GM04503 (cell line): ENCODE data around the gene GNB1.
"Not testable (repeated sequence)": the region's sequence is repeated elsewhere in the genome, so short reads cannot be mapped to it uniquely, and the experiment has no call there.

Source experiments
- DNase-seq: peaks from one replicate; pipeline ENCODE4 v3.0.0-alpha.2; 2012; ENCODE audit warnings: low read depth

GNB1 gene

DNA sequence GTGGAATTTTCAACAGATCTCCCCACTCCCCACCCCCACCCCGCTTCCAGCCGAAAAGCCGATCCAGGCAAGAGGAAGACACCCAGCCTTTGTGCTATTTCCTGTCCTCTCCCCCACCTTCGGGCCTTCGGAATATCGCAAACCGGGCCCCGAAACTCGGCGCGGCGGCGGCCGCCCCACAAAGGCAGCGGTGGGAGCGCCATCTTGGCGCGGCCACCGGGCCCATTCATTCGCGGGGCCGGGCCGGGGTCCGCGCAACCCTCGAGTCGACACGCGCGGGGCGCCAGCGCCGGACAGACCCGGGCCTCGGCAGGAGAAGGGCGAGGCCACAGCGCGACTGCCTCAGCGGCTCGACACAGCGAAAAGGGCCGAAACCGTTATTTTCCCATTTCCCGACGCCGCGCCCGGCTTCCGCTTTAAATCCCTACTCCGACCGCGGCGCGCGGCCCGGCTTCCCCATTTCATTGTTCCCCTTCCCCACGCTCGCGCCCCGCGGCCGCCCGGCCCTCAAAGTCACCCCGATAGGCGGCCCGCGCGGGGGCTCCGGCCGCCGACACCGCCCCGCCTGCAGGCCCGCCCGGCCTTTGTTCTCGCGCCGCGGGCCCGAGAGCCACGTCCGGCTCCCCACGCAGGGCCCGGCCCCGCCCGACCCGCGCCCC is 911 bp downstream of the GNB1 start:
- DNase-seq = no peak

DNA sequence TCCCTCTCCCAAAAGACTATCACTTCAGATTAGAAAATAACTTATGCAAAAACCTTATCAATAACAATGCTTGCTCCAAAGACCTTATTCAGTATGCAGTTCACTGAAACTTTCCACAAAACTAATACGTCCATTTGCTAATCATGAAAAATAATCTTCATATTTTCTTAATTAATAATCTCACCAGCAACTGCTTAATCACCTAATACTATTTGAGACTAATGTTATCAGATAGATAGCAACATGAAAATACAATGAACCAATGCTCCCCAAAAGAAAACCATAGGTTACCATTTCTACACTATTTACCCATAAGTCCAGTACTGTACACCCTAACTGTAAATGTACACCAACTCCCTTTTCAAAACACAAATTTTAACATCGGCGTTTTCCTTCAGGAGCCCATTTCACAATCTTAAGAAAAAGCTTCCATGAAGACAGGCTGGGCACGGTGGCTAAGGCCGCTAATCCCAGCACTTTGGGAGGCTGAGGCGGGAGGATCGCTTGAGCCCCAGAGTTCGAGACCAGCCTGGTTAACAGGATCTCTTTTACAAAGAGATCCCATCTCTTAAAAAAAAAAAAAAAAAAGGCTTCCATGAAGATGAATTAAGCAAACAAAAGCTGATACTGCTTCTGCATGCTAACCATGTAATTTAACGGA is 1.7 kb downstream of the GNB1 start:
- DNase-seq = no peak

DNA sequence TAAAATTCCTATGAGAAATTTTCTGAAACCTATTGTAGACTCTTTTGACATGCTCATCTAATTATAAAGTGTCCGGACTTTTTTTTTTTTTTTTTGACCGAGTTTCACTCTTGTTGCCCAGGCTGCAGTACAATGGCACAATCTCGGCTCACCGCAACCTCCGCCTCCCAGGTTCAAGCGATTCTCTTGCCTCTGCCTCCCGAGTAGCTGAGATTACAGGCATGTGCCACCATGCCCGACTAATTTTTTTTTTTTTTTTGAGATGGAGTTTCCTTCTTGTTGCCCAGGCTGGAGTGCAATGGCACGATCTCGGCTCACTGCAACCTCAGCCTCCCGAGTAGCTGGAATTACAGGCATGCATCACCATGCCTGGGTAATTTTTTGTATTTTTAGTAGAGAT is 7.0 kb downstream of the GNB1 start:
- DNase-seq = not testable (repeated sequence)

DNA sequence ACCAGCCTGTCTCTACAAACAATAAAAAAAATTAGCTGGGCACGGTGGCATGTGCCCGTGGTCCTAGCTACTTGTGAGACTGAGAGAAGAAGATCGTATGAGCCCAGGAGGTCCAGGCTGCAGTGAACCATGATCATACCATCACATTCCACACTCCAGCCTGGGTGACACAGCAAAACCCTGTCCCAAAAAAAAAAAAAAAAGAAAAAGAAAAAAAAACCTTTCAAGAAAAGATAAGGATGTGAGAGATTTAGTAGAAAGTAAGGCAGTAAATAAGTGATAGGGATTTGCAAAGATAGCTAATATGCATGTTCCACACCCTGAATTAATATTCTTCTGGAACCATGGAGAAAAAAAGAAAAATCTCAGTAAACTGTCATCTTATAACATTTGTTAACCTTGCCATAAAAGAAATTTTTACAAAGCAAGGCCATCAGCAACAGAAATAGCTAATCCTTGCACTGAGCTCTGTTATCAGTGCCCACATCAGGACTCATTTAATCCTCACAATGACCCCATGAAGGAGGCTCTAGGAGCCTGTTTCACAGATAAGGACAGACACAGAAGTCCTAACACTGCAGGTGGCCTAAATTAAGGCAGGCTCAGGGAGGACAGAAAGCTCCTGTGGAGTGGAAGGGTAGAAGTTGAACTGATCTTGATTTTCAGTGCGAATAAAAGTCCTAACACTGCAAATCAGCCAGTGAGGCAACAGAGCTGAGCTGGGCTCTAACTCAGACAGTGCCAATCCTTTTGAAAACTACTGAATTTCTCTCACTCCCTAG is 7.6 kb downstream of the GNB1 start:
- no peak for DNase-seq

DNA sequence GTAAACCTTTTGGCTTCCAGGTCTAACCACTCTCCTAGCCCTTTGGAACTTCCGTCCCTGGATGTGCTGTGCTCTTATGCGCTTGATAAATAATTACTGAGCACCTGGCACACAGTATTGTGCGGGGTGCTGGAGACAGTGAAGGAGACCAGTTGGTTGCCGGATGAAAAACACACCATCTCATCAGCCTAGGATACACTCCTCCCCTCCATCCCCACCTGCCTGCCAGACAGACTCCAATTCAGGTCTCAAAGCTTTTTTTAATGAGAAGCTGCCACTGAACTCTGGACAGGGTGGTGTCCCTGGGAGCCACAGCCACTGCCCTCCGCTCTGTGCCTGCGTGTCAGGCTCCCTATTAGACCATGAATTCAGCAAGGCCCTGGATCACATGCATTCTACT is 9.2 kb downstream of the GNB1 start:
- no peak for DNase-seq

DNA sequence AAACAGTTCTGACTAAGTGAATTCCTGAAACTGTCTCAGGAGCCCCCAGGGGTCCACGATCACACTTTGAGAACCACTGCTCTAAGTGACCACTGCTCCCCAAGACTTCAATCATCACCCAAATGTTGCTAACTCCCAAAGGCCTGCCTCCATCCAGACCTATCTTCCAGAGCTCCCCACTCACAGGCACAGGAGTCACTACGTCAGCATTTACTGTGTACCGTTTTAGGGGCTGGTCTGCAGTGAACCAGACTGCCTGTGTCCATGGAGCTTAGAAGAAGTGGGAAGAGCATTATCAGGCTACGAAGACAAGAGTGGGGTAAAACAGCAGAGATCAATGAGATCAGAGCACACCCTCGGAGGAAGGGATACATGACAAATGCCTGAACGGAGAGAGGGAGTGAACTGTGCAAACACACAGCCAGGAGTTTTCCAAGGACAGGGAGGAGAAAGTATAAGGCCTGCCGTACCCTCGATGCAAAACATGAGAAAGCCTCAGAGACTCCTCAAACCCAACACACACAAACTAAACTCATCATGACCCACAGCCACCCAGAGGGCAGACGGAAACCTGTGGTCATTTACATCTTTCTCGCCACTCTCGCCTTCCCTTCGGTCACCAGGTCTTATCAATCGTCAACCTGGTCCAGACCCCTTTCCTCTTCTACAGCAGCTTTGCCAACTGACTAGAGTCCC is 10.1 kb downstream of the GNB1 start:
- DNase-seq = no peak

DNA sequence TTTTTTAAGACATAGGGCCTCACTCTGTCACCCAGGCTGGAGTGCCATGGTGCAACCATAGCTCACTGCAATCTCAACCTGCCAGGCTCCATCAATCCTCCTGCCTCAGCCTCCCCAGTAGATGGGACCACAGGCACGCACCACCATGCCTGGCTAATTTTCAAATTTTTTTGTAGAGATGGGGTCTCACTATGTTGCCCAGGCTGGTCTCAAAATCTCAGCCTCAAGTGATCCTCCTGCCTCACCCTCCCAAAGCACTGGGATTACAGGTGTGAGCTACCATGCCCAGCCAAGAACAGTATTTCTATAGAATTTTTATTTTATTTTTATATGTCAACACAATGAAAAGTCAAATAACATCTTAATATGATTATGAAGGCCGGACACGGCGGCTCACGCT is 10.9 kb downstream of the GNB1 start:
- no peak for DNase-seq

DNA sequence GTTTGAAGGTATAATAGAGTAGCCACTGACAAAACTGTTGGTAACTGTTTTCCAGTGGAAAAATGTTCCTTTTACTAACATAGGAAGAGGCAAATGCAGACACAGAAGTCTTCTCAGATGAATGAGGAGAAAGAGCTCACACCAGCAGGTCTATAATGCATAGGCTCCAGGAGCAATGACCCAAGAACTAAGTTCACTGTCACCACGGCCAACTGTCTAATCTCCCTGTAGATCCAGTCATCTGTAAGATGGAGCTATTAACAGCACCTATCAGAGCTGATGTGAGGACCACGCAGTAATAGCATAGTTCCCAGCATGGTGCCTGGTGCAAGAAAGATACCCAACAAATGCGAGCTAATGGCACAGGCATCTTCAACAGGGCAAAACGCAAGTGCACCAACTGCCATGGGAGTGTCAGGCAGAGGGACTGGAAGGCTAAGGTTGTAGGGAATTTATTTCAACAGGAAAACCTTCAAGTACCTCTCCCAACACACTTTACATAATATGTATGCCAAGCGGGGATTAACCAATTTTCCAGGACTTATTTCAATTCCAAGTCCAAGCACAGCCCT is 12.9 kb downstream of the GNB1 start:
- DNase-seq = no peak

DNA sequence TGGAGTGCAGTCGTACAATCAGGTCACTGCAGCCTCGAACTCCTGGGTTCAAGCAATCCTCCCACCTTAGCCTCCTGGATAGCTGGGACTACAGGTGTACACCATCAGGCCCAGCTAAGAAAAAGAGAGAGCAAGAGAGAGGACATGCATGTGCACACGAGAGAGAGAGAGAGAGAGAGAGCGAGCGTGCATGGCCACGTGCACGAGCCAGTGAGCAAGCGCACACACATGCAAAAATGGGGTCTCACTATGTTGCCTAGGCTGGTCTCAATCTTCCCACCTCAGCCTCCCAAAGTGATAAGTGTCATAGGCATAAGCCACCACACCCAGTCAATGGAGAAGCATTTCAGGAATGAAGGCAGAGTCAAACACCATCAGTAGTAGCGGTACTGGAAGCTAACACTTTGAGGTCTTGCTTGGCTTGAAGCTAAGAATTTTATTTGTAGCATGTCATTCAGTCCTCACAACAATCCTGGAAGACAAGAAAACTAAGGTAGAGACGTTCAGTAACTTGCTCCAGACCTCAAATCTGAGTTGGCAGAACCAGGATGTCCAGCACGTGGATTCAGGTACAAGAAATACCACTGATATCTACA is 14.5 kb downstream of the GNB1 start:
- DNase-seq = no peak

DNA sequence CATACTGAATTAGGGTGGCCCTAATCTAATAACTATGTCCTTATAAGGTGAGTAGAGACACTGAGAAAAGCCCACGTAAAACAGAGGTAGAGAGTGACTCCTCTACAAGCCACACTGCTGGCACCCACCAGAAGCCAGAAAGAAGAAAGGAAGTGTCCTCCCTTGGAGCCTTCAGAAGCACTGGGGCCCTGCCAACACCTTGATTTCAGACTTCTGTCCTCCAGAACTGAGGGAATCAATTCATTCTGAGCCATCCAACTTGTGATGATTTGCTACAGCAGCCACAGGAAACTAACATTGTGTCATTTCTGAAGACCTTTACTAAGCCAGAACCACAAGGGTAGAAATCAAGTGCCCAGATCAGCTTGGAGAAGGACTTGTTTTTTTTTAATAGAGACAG is 15.0 kb downstream of the GNB1 start:
- no peak for DNase-seq

DNA sequence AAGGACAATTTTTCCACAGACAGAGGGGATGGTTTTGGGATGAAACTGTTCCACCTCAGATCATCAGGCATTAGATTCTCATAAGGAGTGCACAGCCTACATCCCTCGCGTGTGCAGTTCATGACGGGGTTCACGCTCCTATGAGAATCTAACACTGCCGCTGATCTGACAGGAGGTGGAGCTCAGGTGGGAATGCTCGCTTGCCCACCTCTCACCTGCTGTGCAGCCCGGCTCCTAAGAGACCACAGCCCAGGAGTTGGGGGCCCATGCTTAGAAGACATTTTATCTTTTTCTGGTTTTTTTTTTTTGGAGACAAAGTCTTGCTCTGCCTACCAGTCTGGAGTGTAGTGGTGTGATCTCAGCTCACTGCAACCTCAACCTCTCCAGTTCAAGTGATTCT is 16.0 kb downstream of the GNB1 start:
- no peak for DNase-seq

DNA sequence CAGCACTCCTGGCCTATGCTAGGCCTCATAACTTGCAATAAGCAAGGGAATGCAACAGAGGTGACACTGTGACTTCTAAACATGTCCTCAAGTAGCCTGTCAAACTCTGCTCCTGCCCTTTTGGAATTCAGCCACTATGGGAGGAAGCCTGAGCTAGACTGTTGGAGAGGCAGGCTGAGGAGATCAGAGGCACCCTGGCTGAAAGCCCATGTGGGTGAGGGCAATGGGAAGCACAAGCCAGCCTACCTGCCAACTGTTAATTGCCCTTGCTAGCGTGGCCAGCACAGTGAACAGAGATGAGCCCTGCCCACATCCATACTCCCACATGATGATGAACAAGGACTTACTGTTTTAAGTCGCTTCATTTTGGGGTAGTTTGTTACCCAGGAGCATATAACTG is 17.7 kb downstream of the GNB1 start:
- DNase-seq = no peak

DNA sequence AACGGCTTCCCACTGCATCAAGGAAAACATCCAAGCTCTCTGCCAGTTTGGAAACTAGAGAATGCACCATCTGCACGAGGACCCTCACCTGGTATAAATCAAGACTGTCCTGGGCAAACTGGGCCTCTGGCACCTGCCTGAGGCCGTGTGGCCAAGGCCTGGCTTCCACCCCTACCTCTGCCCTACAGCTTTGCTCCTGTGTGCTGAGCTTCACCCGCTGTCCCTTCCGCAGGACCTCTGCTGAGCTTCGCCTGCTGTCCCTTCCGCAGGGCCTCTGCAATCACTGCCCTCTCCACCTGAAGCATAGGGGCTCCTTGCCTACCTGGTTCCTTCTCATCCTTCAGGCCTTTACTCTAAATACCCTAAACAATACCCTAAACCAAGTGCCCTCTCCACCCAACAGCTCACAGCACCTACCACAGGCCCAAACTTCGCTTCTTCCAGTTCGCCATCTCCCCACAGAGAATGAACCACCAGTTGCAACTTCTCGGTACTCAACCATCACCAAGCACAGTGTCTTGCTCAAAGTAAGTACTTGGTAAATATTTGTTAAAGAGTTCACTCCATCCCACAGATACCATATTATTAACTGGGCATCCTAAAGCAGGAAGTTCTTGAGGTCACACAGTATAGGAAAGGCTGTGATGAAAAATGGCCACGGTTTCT is 18.4 kb downstream of the GNB1 start:
- DNase-seq = no peak

DNA sequence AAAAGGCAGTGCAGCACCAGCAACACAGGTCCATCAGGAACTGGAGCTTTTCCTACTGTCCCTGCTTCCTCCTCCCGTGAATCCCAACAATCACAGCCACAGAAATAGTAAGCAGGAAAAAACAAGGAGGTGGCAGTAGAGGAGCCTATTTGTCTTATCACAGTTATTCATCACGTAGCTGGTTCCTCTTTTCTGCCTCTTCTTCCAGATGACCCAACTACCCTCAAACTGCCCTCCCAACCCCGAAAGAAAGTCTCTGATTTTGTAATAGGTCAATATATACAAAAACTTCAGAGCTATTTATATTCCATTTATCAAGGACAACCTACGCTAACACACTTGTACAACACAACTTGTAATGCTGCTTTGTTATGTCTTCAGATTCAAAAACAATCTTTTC is 21.4 kb downstream of the GNB1 start:
- no peak for DNase-seq

DNA sequence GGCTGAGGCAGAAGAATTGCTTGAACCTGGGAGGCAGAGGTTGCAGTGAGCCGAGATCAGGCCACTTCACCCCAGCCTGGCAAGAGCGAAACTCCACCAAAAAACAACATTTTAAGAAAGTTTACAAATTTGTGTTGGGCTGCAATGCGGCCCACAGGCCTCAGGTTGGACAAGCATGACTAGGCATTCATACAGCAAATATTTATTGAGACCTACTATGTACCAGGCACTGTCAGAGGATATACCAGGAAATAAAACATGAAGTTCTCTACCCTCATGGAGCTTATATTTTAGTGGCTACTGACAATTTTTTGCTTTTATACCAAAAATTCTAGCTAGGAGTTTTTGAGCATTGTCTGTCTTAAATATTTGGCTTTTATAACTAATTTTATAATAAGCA is 23.7 kb downstream of the GNB1 start:
- no peak for DNase-seq

DNA sequence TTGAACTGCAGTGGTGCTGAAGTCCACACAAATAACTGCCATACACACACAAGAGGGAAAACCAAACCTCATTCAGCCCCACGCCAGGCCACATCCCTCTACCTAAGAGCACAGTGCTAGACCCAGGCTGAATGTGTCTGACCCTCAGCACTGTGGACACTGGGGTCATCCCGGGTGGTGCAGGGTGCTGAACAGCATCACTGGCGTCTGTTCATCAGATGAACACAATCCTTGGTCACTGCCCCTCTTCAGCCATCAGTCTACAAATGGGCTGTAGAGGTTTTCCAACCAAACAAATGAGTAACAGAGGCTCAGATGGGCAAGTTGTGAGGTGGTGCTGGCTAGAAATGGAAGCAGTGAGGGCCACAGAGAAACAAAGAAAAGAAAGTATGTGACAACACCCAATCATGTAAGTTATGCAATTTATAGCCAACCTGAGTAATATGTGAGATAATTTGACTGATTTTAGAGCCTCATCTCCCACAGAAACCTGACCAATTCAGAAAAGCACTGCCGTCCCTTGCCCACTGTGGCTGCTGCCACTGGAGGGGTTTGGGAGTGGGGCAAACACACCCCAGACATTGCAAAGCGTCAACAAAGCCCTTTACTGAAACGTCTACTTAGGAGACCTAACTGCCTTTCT is 27.9 kb downstream of the GNB1 start:
- DNase-seq = no peak

DNA sequence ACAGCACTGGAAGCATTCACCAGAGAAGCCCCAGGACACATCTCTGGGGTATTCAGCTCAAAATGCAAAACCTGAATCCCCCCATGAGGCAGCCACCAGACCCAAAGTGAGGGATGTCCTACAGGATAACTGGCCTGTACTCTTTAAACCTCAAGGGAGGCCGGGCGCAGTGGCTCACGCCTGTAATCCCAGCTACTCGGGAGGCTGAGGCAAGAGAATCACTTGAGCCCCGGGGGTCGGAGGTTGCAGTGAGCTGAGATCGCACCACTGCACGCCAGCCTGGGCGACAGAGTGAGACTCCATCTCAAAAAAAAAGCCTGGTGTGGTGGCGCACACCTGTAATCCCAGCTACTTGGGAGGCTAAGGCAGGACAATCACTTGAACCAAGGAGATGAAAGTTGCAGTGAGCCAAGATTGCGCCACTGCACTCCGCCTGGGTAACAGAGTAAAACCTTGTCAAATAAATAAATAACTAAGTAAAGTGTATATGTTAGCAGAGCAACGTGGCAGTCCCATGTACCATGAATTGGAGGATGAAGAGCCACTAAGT is 29.1 kb downstream of the GNB1 start:
- DNase-seq = not testable (repeated sequence)

DNA sequence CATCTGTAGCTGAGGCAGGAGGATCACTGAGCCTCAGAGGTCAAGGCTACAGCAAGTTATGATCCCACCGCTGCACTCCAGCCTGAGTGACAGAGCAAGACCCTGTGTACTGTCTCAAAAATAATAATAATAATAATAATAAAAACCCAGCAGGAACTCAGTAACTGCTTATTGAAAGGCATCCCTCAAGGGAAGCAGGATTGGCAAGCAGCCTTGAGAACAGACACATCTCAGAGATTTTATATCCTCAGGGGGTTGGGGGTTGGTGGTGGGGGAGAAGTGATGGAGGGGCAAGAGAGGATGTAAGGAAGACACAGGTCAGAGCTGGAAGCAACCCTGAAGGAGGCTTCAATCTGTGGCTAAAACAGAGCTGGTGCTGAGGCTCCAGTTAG is 29.6 kb downstream of the GNB1 start:
- no peak for DNase-seq

DNA sequence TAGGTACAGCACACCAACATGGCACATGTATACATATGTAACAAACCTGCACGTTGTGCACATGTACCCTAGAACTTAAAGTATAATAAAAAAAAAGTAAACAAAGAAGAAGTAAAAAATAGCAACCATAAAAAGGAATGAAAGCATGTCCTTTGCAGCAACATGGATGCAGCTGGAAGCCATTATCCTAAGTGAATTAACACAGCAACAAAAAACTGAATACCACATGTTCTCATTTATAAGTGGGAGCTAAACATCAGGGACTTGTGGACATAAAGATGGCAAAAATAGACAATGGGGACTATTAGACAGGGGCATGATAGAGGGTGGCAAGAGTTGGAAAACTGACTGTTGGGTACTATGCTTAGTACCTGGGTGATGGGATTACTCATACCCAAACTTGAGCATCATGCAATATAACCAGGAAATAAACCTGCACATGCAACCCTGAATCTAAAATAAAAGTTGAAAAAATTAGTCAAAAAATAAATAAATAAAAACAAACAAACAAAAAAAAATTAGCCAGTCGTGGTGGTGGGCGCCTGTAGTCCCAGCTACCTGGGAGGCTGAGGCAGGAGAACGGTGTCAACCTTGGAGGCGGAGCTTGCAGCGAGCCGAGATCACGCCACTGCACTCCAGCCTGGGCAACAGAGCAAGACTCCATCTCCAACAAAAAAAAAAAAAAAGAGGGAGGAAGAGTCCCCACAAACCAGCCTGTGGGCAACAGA is 30.8 kb downstream of the GNB1 start:
- not testable (repeated sequence) for DNase-seq
